HG02981 (cell line): ENCODE results near the gene CACNG8.

Experiments
- ATAC-seq: cut with Tn5 transposase; IDR thresholded peaks from one replicate; pipeline ENCODE4 v1.9.1; 2021; ENCODE audit warnings: mild to moderate bottlenecking, moderate library complexity; ENCODE audit not compliant: unreplicated experiment

The CACNG8 gene

DNA sequence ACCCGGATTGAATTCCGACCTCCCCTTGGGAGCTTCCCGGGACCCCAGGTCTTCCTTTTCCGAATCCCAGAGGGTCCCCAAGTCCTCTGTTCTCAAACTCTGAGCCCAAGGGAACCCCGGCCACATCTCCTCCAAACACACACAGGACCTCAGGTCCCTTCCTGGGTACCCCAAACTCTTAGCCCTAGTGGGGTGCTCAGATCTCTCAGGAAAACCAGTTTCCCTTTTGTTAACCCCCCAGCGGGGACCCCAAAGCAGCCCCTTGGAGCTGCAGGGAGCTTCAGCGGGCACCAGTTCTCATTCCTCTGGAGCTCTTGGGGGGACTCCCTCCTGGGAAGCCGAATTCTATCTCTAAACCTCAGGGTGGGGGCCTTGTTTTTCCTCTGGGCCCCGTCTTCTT lies 29.5 kb downstream of the CACNG8 start:
- no peak for ATAC-seq

DNA sequence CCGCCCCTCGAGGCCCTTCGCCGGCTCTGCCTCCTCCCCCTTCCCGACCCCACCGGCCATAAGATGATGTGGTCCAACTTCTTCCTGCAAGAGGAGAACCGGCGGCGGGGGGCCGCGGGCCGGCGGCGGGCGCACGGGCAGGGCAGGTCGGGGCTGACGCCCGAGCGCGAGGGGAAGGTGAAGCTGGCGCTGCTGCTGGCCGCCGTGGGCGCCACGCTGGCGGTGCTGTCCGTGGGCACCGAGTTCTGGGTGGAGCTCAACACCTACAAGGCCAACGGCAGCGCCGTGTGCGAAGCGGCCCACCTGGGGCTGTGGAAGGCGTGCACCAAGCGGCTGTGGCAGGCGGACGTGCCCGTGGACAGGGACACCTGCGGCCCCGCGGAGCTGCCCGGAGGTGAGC lies 30.1 kb downstream of the CACNG8 start:
- no peak for ATAC-seq

DNA sequence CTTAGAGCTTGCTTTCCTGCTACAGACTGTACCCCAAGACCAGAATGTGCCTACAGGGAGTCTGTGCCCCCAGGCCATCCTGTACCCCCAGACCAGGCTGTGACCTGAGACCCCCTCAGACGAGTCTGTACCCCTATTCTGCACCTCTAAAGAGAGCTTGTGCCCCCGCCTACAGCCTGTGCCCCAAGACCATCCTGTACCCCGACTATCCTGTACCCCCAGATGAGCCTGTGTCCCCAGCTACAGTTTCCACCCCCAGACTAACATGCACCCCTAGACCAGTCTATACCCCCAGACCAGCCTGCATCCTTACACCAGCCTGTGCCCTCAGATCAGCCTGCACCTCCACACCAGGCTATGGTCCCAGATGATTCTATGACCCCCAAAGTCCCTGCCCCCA lies 30.7 kb downstream of the CACNG8 start:
- no peak for ATAC-seq

DNA sequence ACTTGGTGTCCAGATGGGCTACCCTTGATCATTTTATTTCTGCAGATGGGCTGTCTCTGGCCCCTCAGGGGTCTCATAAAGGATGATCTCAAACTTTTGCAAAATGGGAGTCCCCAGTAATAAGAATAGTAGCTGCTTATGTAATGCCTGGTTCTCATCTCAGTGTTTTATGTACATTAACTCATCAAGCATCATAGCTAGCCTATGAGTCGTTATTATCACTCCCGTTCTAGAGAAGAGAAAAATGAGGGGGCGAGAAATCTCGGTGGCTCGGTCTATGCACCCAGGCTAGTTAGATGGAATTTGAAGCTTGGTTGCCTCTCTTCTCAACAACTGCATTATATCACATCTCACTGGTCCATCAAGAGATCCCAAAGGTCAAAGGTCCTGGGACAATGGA lies 32.1 kb downstream of the CACNG8 start:
- ATAC-seq, result no peak

DNA sequence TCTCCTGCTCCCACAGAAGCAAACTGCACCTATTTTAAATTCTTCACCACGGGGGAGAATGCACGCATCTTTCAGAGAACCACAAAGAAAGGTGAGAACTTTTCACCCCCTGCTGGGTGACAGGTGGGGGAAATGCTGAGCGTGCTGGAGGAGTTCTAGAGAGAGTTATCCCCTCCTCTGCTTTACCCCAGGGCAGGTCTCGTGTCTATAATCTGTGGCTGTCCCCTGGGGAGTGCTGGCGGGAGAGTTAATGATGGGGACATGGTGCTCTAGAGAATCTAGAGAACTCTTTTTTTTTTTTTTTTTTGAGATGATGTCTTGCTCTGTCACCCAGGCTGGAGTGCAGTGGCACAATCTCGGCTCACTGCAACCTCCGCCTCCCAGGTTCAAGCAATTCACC lies 35.5 kb downstream of the CACNG8 start:
- ATAC-seq, result no peak

DNA sequence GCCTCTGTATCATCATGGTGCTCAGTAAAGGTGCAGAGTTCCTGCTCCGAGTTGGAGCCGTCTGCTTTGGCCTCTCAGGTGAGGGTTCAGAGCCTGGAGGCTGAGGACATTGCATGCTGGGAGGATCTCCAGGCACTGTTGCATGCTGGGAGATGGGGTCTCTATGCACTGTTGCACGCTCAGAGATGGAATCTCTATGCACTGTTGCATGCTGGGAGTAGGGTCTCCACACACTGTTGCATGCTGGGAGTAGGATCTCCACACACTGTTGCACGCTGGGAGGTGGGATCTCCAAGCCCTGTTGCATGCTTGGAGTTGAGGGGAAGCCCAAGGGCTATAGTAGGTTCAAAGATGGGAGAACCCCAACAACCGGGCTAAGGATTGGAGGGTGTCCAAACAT lies 37.0 kb downstream of the CACNG8 start:
- ATAC-seq, result no peak

DNA sequence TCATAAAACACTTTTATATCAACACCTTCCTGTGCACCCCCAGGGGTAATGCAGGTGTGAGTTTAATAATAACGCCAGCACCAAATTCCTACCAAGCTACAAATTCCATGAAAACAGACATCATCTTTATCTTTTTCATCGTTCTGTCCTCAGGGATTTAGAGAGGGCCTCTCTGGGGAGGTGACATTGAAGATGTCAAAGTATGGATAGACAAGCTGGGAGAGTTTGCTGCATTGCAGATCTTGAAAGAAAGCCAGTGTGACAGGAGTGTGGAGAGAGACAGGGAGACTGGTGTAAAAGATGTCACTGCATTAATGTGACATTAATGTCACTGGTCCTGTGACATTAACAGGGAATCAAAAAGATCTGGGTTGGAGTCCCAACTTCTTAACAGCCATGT lies 38.8 kb downstream of the CACNG8 start:
- no peak for ATAC-seq

DNA sequence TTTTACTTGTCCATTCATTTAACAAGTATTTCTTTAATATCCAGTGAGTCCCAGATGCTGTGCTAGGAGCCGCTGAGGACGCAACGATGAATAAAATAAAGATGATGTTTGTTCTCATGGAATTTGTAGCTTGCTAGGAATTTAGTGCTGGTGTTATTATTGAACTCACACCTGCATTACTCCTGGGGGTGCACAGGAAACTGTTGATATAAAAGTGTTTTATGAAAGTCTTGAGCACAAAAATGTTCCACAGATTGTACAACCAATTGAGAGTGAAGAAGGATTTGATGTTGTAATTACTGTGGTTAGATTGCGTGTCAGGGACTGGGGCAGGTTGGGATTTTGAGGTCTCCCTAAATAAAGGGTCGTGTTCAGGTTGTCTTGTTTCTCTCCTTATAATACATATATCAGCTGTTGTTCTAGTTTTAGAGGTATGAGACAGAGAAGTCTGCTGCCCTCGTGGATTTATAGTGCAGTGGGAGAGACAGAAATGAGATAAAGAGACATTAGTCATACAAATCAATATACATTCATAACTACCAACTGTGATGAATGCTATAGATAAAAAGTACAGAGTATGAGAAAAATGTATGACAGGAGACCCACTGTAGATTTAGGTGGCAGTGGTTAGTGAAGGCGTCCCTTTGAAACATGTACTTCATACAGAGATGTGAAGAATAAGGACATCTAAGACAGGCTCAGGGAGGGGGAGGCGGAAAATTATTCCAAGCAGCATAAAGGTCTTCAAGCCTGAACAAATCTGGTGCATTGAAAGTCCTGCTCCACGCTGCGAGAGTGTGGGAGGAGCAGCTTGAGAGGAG lies 40.0 kb downstream of the CACNG8 start:
- ATAC-seq, result no peak

DNA sequence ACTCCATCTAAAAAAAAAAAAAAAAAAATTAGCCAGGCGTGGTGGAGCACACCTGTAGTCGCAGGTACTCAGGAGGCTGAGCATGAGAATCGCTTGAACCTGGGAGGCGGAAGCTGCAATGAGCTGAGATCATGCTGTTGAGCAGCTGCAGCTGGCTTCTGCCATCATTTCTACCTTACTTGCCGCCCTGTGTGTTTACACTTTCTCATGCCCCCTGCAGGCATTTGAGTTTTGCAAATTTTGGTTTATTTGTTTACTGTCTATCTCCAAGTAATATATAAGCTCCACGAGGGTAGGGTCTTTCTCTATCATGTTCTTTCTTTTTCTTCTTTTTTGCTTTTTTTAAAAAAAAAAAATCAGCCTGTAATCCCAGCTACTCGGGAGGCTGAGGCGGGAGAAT lies 46.7 kb downstream of the CACNG8 start:
- no peak for ATAC-seq

DNA sequence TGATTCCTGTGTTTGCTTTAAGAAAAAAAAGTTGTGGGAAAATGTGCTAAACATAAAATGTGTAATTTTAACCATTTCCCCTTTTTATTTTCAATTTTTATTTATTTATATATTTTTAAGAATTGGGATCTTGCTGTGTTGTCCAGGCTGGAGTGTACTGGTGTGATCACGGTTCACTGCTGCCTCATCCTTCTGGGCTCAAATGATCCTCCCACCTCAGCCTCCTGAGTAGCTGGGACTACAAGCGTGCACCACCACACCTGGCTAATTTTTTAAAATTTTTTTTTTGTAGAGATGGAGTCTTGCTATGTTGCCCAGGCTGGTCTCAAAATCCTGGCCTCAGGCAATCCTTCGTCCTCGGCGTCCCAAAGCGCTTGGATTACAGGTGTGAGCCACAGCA lies 47.7 kb downstream of the CACNG8 start:
- ATAC-seq, result no peak

DNA sequence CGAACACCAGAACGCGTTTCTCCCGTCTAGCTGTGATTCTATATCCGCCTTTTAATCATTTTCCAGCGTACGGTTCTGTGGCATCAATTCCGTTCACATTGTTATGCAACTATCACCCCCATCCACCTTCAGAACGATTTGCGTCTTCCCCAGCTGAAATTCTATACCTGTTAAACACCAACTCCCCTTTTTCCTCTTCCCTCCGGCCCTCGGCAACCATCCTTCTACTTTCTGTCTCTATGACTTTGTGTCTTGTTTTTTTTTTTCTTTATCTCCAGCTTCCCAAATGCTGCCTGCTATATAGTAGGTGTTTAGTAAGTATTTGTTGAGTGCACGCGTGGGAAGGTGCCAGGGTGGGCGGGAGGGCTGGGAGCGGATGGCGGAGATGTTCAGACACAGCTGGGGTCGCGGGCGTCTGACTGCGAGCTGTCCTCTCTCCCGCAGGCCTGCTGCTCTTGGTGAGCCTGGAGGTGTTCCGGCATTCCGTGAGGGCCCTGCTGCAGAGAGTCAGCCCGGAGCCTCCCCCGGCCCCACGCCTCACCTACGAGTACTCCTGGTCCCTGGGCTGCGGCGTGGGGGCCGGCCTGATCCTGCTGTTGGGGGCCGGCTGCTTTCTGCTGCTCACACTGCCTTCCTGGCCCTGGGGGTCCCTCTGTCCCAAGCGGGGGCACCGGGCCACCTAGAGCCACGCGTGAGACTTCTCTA lies 48.9 kb downstream of the CACNG8 start:
- no peak for ATAC-seq

DNA sequence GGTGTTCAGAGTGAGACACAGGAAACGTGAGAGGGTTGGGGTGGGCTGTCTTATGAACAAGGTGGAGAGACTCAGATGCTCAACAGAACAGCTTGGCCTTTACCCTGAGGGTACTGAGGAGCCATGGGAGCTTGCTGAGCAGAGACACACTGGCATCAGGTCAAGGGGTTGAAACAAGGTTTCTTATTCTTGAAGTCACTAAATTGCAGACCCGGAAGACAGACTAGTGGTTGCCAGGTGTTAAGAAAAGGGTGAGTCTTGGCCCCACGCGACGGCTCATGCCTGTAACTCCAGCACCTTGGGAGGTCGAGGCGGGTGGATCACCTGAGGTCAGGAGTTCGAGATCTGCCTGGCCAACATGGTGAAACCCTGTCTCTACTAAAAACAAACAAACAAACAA lies 51.1 kb downstream of the CACNG8 start:
- no peak for ATAC-seq

DNA sequence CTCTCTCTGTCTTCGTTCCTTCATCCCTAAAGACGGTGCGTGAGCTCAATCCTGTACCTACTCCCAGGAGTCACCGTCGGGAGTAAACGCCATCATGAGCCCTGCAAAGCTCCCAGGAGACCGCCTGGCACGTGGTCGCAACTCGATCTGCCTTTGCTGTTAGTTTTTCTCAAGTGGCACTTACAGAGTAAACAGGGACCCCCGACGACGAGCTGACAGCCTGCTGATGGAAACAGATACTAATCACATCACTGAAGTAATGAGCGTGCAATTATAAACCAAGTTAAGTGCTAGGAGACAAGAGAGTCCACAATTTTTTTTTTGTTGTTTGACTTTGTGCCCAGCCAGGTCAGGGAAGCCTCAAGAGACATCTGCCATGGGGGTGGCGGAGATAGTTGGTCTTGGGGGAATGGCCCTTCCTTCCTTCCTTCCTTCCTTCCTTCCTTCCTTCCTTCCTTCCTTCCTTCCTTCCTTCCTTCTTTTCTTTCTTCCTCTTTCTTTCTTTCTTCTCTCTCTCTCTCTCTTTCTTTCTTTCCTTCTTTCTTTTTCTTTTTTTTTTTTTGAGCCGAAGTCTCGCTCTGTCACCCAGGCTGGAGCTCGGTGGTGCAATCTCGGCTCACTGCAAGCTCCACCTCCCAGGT lies 52.3 kb downstream of the CACNG8 start:
- ATAC-seq, result no peak

DNA sequence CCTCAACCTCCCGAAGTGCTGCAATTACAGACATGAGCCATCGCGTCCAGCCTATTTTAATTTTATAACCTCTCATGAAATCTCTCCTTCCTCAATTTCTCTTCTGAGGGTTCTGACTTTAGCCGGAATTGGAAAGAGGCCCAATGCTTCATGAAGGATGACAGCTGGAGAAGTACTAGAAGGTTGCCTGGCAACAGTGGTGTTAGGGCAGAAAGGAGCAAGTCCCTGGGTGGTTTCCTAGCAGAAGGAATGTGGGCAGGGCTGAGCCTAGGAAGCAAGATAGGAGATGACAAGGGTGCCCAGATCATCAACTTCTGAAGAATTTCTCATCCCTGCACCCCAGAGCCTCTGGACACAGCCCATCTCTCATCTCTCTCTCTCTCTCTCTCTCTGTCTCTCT lies 54.5 kb downstream of the CACNG8 start:
- no peak for ATAC-seq

DNA sequence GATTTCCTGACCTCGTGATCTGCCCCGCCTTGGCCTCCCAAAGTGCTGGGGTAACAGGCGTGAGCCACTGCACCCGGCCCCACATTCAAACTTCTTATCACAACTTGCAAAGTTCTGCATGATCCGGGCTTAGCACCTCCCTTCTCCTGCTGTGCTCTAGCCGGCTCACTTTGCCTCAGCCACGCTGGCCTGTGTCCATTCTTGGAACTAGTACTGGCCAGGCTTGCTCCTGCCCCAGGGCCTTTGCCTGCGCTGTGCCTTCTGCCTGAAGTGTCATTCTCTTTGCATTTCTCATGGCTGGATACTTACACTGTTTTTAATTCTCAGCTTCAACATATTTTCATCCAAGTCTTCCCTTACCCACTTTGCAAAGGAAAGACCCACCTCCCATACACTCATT lies 58.6 kb downstream of the CACNG8 start:
- no peak for ATAC-seq

DNA sequence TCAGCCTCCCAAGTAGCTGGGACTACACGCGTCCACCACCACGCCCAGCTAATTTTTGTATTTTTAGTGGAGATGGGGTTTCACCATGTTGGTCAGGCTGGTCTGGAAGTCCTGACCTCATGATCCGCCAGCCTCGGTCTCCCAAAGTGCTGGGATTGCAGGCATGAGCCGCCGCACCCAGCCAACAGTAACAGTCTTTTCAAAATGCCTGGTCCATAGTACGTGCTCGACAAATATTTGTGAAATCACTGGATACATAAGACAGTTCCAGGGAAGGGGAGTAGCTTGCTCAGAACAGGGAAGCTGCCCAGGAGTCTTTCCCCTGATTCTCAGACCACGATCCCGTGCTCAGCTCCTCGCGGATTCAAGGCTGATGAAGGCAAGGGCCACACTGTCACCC lies 59.2 kb downstream of the CACNG8 start:
- no peak for ATAC-seq

DNA sequence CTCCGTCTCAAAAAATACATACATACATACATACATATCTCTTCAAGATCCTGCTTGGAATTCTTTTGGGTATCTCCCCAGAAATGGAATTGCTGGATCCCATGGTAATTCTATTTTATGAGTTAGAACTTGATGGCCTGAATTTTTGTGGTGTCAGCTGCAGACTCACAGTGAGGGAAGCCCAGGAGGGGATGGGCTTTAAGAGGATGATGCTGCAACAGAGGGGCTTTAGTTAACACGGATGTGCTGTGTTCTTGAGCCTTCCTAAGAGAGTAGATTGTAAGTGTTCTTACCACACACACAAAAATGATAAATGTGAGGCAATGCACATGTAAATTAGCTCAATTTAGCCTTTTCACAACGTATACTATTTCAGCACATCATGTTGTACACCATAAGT lies 60.5 kb downstream of the CACNG8 start:
- no peak for ATAC-seq

DNA sequence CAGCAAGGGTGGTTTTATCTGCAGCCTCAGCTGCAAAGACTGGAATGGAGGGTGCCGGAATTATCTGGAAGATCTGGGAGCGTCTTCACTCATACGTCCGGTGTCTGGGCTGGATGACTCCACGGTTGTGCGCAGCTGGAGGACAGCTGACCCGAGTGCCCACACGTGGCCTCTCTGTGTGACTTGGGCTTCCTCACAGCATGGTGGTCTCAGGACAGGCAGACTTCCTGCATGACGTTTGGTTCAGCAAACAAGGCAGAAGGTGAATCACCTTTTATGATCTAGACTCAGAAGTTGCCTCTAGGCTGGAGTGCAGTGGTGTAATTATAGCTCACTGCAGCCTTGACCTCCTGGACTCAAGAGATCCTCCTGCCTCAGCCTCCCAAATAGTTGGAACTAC lies 61.9 kb downstream of the CACNG8 start:
- no peak for ATAC-seq

DNA sequence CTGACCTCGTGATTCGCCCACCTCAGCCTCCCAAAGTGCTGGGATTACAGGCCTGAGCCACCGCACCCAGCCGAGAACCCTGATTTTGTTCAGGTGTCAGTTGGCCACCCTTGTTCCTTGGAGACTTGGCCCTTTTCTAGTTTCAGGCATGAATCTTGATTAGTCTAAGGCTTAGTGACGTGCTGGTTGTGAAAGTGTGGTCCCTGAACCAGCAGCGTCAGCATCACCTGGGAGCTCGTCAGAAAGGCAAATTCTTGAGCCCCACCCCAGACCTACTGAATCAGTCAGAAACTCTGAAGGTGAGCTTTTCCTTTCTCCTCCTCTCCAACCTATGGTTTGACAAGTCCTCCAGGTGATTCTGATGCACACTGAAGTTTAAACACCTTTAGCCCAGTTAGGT lies 63.9 kb downstream of the CACNG8 start:
- ATAC-seq, result no peak

DNA sequence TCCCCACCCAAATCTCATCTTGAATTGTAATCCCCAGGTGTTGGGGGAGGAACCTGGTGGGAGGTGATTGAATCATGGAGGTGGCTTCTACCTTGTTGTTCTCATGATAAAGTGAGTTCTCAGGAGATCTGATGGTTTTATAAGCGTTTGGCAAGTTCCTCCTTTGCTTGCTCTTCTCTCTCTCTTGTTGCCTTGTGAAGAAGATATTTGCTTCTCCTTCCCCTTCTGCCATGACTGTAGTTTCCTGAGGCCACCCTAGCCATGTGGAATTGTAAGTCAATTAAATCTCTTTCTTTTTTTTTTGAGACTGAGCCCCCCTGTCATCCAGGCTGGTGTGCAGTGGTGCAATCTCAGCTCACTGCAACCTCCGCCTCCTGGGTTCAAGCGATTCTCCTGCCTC lies 66.6 kb downstream of the CACNG8 start:
- ATAC-seq, result no peak

DNA sequence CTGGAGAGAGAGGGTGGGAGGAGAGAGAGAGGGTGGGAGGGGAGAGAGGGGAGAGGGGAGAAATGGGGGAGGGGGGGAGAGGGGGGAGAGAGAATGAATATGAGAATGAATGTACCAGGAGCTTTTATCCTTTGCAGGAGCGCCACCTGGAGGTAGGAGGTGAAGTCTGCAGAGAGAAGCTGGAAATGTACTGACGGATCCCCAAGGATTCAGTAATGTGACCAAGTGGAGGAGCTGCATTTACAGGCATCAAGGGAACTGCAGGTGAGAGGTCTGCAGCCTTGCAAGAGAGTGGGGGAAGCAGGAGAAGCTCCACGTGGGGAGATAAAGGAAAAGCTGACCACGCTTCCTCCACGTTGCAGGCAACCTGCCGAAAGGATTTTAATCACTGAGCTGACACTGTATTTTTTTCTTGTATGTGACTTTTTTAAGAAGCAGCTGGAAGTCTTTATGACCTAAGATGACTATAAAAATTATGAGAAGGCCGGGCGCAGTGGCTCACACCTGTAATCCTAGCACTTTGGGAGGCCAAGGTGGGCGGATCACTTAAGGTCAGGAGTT lies 67.3 kb downstream of the CACNG8 start:
- ATAC-seq, result no peak
